DND-41 (cell line): Measurements from ENCODE around the gene STAT4.

Experiments
- CTCF ChIP-seq: IDR thresholded peaks from 2 replicates; pipeline ENCODE4 v1.5.1; 2012; ENCODE audit warnings: borderline replicate concordance, low read length, moderate library complexity, mild to moderate bottlenecking; ENCODE audit not compliant: poor library complexity, severe bottlenecking; ENCODE audit errors: extremely low read depth
- EZH2 ChIP-seq: IDR thresholded peaks from 3 replicates; pipeline ENCODE4 v1.6.1; 2012; ENCODE audit warnings: borderline replicate concordance, low read depth, mild to moderate bottlenecking, moderate library complexity, low read length, inconsistent platforms; ENCODE audit not compliant: severe bottlenecking

- TF ChIP-seq CTCF (no peak), EZH2 (no peak)
Observed at GRCh38 chr2:190990132-190990531, 160.7 kb downstream of the STAT4 start.
